AG04450 (cell line): ENCODE results near the gene MATR3. TPM values are rescaled to one million over a fixed set of nuclear protein-coding genes. Genes with fewer than 3 reads are reported as not detected.

Source experiments
- CTCF ChIA-PET: fragments of 300-600, 350-600 bp; formaldehyde crosslinking; extraction: SDS; loops from one replicate; lab custom pipeline; 2022; ENCODE audit warnings: antibody characterized with exemption, inconsistent platforms; lab: Charles Lee
- POLR2A ChIA-PET: fragments of 350-600 bp; formaldehyde crosslinking; extraction: SDS; loops from one replicate; lab custom pipeline; 2021; ENCODE audit warnings: antibody characterized with exemption, inconsistent platforms; lab: Yijun Ruan, JAX
- DNase-seq: peaks from one replicate; pipeline ENCODE4 v3.0.0-alpha.2; 2011; ENCODE audit warnings: low read depth, low spot score
- H3K27ac ChIP-seq: one replicate; pipeline ENCODE4 v1.5.1; 2012; ENCODE audit warnings: low read depth, low read length, control low read depth
- H3K27me3 ChIP-seq: one replicate; pipeline ENCODE4 v1.6.0; 2012; ENCODE audit warnings: low read length; ENCODE audit not compliant: control insufficient read depth, insufficient read depth
- H3K4me3 ChIP-seq: 2 replicates; pipeline ENCODE4 v1.5.1; 2011; ENCODE audit warnings: mild to moderate bottlenecking, low read depth, low read length, control low read depth
- H3K9me3 ChIP-seq: 2 replicates; pipeline ENCODE4 v1.5.1; 2012; ENCODE audit warnings: low read length; ENCODE audit not compliant: control insufficient read depth, insufficient read depth
- CTCF ChIP-seq: IDR thresholded peaks from 2 replicates; pipeline ENCODE4 v1.5.1; 2011; ENCODE audit warnings: low read depth, low read length, control low read depth, inconsistent platforms
- polyA plus RNA-seq: library from polyadenylated mRNA; depleted of rRNA; stranded (reverse); fragments of >200 nt; gene quantifications from 2 replicates; pipeline ENCODE4 v1.2.3, GENCODE V29; 2011

The MATR3 gene
- polyA plus RNA-seq, 1 experiment, result 166 TPM

DNA sequence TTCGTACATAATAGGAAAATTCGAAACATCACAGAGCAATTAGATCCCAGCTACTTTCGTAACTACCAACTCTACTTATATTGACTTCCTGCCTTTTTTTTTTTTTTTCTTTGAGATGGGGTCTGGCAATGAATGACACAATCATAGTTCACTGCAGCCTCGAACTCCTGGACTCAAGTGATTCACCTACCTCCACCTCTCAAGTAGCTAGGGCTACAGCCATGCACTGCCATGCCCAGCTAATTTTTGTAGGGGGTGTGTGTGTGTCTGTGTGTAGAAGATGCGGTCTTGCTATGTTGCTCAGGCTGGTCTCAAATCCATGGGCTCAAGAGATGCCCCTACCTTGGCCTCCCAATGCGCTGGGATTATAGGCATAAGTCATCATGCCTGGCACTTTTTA is 42.3 kb downstream of the MATR3 start:
- POLR2A ChIA-PET, result interaction anchor here (0.5 to 1.0 kb wide), 2 partner anchors 8 to 24 kb away, joined by 3 to 7 read pairs; no protein-coding TSS in a partner anchor
- CTCF ChIA-PET, result interaction anchor here (0.9 kb wide), 1 partner anchor 35 kb away, joined by 9 read pairs; no protein-coding TSS in a partner anchor
- no peak for TF ChIP-seq CTCF
- no peaks in the 10 kb centered on the region for H3K9me3 ChIP-seq
- no peak overlapping the region for H3K27ac ChIP-seq
- no peak for DNase-seq
- no peaks in the 10 kb centered on the region for H3K27me3 ChIP-seq
- no peak overlapping the region for H3K4me3 ChIP-seq

DNA sequence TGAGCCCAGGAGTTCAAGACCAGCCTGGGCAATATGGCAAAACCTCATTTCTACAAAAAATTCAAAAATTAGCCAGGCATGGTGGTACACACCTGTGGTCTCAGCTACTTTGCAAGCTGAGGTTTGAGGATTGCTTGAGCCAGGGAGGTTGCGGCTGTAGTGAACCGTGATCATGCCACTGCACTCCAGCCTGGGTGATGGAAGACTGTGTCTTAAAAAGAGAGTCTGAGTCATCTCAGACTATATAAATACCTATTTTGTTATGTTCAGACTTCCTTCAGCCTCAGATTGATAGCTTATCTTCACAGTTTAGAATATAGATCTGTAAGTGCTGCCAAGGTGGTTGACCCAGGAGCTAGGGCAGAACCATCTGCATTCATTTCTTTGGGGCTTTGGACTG is 46.5 kb downstream of the MATR3 start:
- Histone ChIP-seq H3K27me3 (no peaks in the 10 kb centered on the region), H3K27ac (no peak overlapping the region), H3K9me3 (no peaks in the 10 kb centered on the region; the same call in 1 of the 2 replicates), H3K4me3 (no peak overlapping the region)
- CTCF ChIA-PET, result interaction anchor here (1.2 kb wide), 1 partner anchor 8 kb away, joined by 3 read pairs; no protein-coding TSS in a partner anchor
- DNase-seq, result no peak
- no peak for TF ChIP-seq CTCF
- POLR2A ChIA-PET, result interaction anchor here (1.1 kb wide), 1 partner anchor 47 kb away, joined by 5 read pairs; the partner anchor contains the start of gene MATR3

GRCh38 chr5:139341187-139341688 is 47.7 kb downstream of the MATR3 start:
- H3K4me3 ChIP-seq, result peak overlapping the region; percentile 100
- H3K27ac ChIP-seq, result no peak overlapping the region
- no peaks in the 10 kb centered on the region; the same call in 1 of the 2 replicates for H3K9me3 ChIP-seq
- CTCF ChIA-PET, result interaction anchor here (1.0 to 1.8 kb wide), 6 partner anchors 16 to 69 kb away, joined by 3 to 15 read pairs (median 6); no protein-coding TSS in a partner anchor
- POLR2A ChIA-PET, result interaction anchor here (0.6 to 2.1 kb wide), 10 partner anchors 9 to 766 kb away, joined by 3 to 27 read pairs (median 4); partner anchors contain the start of genes HSPA9, MATR3 and SPATA24
- DNase-seq, result no peak
- no peak for TF ChIP-seq CTCF
- no peaks in the 10 kb centered on the region for H3K27me3 ChIP-seq

DNA sequence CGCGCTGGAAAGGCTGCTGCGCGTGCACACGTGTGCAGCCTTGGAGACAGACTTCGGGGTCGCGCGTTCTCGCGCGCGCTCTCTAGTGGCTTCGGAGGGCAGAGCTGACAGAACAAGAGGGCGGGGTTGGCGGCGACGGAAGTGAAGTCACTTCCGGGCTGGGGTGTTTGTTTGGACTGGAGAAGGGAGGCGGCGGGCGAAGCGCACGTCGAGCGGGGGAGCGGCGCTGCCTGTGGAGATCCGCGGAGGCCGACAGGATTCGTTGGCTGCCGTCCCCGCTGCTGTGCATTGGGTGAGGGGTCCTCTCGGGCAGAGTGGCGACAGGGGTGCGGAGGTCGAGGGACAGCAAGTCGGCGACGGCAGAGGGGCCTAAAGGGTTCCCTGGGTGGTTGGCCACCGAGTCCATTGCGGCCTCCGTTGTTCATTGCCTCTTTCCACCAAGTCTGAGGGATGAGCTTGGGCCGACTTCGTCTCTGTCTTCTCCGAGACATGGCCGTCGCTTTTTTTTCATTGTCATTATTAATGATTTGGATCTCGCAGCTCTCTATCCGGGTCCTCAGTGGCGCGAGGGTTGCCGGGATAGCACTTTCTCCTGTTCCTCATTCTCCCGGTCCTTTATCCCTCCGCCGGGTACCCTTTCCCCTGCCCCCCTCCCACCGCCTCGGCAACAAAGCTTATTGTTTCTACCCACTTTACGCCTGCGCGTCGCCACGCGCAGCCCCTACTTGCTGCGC is 48.3 kb downstream of the MATR3 start, which contains the start of gene PAIP2:
TSS of gene PAIP2 (plus strand) at position 166 of the 734 bp plus-strand sequence. CDS start 21,931 bp downstream, outside the sequence.
- POLR2A ChIA-PET, result interaction anchor here (0.5 to 2.1 kb wide), 24 partner anchors 9 to 766 kb away, joined by 3 to 27 read pairs (median 4); partner anchors contain the start of genes HSPA9, MATR3 and SPATA24
- H3K27ac ChIP-seq, result peak within 1 kb of the TSS; percentile 99
- peak; percentile 71 for TF ChIP-seq CTCF

More for the DNA sequence above, 48.3 kb downstream of the MATR3 start, which contains the start of gene PAIP2:
- CTCF ChIA-PET, result interaction anchor here (0.5 to 1.8 kb wide), 19 partner anchors 10 to 942 kb away, joined by 3 to 15 read pairs (median 4); partner anchors contain the start of genes MATR3 and SPATA24
- Histone ChIP-seq H3K27me3 (no peaks in the 10 kb centered on the region), H3K4me3 (peak within 1 kb of the TSS; percentile 100), H3K9me3 (no peaks in the 10 kb centered on the region; the same call in 1 of the 2 replicates)
- peak; percentile 95 for DNase-seq
